DOHH2 (cell line): ENCODE results near the gene CCDC24.

Source experiments
- EZH2phosphoT487 ChIP-seq: fragments of 200-600 bp; sonication (generic); IDR thresholded peaks from 2 replicates; pipeline ENCODE4 v1.6.1; 2017; ENCODE audit warnings: borderline replicate concordance, mild to moderate bottlenecking, antibody characterized with exemption, low read length, moderate library complexity, mixed read lengths
- TF ChIP-seq, protein P1 (sequence below): fragments of 200-600 bp; sonication (generic); IDR thresholded peaks from one replicate; pipeline ENCODE4 v1.5.1; 2014; ENCODE audit warnings: antibody characterized with exemption, mild to moderate bottlenecking, low read depth, low read length; ENCODE audit not compliant: poor library complexity, severe bottlenecking

GRCh38 chr1:44034976-44035716 is 43.7 kb downstream of the CCDC24 start:
- TF ChIP-seq, protein P1, sequence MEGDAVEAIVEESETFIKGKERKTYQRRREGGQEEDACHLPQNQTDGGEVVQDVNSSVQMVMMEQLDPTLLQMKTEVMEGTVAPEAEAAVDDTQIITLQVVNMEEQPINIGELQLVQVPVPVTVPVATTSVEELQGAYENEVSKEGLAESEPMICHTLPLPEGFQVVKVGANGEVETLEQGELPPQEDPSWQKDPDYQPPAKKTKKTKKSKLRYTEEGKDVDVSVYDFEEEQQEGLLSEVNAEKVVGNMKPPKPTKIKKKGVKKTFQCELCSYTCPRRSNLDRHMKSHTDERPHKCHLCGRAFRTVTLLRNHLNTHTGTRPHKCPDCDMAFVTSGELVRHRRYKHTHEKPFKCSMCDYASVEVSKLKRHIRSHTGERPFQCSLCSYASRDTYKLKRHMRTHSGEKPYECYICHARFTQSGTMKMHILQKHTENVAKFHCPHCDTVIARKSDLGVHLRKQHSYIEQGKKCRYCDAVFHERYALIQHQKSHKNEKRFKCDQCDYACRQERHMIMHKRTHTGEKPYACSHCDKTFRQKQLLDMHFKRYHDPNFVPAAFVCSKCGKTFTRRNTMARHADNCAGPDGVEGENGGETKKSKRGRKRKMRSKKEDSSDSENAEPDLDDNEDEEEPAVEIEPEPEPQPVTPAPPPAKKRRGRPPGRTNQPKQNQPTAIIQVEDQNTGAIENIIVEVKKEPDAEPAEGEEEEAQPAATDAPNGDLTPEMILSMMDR, result no peak
- TF ChIP-seq EZH2phosphoT487, result no peak
